GM18951 (cell line): ENCODE data around the gene KIAA0930.
A peak's percentile ranks its signal among the peaks of the same experiment; 100 is the strongest.

ENCODE experiments used
- POLR2A ChIP-seq: IDR thresholded peaks from 4 replicates; pipeline ENCODE4 v1.6.1; 2011; ENCODE audit warnings: mild to moderate bottlenecking; ENCODE audit not compliant: insufficient read length, insufficient read depth; ENCODE audit errors: extremely low read depth
- in situ Hi-C: fragments of 300-500 bp; cut with MboI; formaldehyde crosslinking; loops from one replicate; pipeline ENCODE4 v1.12.0; 2022; ENCODE audit warnings: low sequenced_read_pairs, mixed read lengths, inconsistent platforms; ENCODE audit not compliant: unreplicated experiment

KIAA0930 gene

GRCh38 chr22:45238076-45238956 lies 2.4 kb downstream of the KIAA0930 start:
- in situ Hi-C loops = no loop called here
- no peak for TF ChIP-seq POLR2A

- no peak for TF ChIP-seq POLR2A
- in situ Hi-C loops = no loop called here
Measured at GRCh38 chr22:45237065-45237990, 3.4 kb downstream of the KIAA0930 start.

DNA sequence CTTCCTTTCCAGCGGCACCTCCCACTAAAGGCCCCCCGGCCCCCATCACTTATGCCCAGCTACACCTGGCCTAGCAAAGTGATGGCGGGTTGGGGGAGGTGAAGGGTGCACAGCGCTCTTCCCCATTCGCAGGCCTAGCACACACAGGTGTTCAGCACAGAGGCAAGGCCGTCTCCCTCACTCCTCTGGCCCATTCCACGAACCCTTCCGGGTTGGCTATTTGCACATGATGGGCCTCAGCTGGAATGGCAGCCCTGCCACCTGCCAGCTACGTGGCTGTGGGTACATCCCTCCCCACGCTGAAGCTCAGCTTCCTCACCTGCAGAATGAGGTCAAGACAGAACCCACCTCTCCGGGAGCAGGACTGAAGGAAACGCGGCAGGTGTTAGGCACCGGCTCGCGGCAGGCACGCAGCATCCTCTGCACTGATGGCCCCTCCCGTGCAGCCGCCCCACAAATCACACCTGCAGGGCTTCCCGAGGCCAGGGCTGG lies 4.8 kb downstream of the KIAA0930 start:
- TF ChIP-seq POLR2A = no peak
- in situ Hi-C loops = no loop called here

DNA sequence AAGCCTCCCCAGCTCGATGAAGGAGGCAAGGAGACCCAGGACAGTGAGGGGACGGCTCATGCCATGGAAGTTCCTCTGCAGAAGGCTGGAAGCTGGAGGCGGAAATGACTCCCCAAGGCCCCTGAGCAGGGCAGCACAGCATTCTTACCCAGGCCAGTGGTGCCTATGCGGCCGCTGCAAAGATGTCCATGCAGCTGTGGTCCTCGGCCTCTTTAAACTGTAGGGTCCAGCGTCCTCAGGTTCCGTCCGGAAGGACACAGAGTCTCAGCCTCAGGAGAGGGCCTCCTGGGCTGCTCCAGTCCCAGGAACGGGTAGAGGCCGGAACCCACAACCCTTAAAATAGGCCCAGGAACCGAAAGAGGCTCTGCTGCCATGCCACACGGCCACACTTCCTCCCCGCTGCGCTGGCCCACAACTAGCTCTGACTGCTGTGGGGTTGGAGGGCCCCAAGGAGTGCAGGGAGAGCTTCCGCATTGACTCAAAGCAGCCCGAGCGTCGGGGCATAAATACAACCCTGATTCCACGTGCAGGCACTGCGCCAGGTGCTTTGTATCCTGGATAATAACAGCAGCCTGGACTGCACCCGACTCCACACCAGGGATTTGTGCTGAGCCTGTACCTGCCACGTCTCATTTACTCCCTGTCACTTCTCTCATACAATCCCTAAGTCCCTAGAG lies 5.5 kb downstream of the KIAA0930 start:
- peak; percentile 48 for TF ChIP-seq POLR2A
- in situ Hi-C loops = no loop called here

DNA sequence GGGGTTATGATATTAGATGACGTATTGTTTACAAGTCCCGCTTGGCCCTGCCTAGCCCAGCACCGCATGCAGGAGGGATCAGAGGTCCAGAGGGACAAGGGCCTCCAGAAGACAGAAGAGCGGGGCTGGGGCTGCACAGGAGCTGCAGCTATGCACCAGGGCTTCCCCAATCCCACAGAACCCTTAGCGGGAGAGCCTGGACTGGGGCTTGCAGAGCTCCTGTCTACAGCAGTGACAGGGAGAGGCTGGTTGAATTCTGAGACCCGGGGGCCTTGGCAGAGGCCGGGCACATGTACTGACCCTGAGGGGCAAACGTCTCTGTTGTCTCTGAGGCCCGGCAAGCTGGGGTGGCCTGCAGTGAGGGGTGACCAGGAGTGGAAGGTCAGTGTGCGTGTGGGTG lies 6.9 kb downstream of the KIAA0930 start:
- in situ Hi-C loops = no loop called here

GRCh38 chr22:45233386-45233785 lies 7.3 kb downstream of the KIAA0930 start:
- in situ Hi-C loops = no loop called here
- TF ChIP-seq POLR2A = no peak

More for the DNA sequence above, 6.9 kb downstream of the KIAA0930 start:
- no peak for TF ChIP-seq POLR2A

DNA sequence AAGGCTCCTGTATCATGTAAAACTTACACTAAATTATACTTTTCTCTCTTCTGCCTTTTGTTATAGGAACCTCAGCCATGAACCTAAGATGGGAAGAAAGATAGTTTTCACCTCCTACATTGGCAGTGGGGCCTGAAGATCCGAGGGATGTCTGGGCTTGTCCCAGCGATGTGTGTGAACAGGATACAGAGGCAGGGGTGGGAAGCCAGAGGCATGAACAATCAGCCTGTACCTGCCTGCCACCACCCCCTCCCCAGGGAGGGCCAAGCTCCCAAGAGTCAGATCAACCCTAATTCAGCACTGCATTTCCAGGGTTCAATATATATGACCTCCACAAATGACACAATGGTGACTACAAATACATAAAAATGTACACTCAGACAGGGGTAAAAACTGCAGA lies 9.4 kb downstream of the KIAA0930 start:
- in situ Hi-C loops = no loop called here
- no peak for TF ChIP-seq POLR2A

DNA sequence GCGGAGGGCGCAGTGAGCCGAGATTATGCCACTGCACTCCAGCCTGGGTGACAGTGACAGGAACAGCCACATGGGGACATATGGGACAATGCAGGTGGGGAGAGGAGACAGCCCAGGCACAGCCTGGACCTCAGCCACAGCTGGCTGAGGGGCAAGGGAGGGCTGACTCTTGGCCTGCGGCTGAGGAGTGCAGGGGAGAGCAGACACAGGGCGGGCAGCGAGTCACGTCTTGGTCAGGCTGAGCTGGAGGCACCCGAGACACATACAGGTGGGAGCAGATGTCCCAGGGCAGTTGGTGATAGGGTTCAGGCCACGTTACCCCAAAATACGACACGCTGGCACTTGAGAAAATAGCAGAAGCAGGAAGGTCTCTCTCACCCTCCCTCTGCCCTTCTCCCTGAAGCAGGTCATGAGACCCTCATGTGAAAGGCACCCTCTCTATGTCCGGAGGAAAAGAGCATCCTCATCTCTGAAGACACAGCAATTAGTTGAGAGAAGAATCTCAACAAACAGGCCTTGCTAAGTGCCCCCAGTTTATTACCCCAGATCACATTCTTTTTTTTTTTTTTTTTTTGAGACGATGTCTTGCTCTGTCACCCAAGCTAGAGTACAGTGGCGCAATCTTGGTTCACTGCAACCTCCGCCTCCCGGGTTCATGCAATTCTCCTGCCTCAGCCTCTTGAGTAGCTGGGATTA lies 10.5 kb downstream of the KIAA0930 start:
- TF ChIP-seq POLR2A = no peak
- in situ Hi-C loops = no loop called here

GRCh38 chr22:45229181-45229580 lies 11.5 kb downstream of the KIAA0930 start:
- no peak for TF ChIP-seq POLR2A

DNA sequence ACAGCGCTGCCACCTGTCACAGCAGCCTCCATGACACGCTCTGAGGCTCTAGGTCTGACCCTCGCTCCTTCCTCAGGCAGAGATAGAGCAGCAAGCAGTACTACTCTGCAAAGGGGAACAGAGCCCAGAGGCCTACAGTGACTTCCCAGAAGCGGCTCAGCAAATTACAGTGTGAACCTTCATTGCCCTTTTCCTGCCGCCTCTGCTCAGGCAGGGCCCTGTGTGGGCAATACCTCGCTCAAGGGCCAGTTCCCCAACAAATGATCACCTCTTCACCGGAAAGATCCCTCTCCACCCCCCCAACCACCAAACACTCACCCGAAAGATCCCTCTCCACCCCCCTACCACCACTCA lies 12.3 kb downstream of the KIAA0930 start:
- in situ Hi-C loops = no loop called here
- no peak for TF ChIP-seq POLR2A

More at GRCh38 chr22:45229181-45229580, 11.5 kb downstream of the KIAA0930 start:
- in situ Hi-C loops = no loop called here

DNA sequence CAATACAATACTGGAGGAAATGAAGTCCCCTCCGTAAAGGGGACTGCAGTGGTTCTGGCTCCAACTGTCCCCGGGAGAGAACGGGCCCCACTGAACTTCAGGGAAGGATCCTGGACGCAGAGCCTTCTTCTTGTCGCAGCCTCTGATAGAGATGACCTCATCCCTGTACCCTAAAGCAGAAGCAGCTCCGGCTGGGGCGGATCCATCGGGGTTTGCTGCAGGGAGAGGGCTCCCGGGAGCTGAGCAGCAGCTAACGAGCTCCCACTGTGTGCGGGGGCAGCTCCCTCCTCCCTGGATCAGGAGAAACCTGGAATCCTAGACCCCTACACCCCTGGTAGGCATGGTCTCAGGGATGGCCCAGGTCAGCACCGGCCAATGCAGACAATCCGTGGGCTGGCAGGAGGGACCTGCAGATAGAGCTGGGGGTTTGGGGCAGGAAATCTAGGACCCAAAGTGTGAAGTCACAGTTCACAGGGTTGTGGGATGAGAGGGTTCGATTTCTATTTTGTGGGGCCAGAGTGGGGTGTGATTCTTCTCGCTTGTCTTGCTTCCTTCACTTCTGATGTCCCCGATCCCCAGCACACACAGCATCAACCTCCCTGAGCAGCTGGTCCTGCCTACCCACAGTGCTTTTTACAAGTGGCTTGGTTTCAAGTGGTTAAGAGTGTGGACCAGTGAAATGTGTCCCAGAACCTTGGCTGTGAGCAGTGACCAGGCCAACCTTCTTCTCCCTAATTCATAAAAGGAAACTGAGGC lies 12.9 kb downstream of the KIAA0930 start:
- no peak for TF ChIP-seq POLR2A
- in situ Hi-C loops = no loop called here
